Endothelial cell of umbilical vein (primary cell): ENCODE measurements around the gene SERPINB11.

Source experiments
- EZH2 ChIP-seq: IDR thresholded peaks from 2 replicates; pipeline ENCODE4 v1.6.1; 2012; ENCODE audit warnings: borderline replicate concordance, low read depth, mild to moderate bottlenecking, moderate library complexity, low read length, inconsistent platforms; ENCODE audit not compliant: severe bottlenecking
- FOS ChIP-seq: IDR thresholded peaks from 2 replicates; pipeline ENCODE4 v1.6.1; 2011; ENCODE audit warnings: mild to moderate bottlenecking, low read length, moderate library complexity, borderline replicate concordance; ENCODE audit not compliant: insufficient read depth
- JUN ChIP-seq: IDR thresholded peaks from 2 replicates; pipeline ENCODE4 v1.6.1; 2011; ENCODE audit warnings: borderline replicate concordance, low read depth; ENCODE audit not compliant: insufficient read length, insufficient read depth
- MYC ChIP-seq: IDR thresholded peaks from one replicate; pipeline ENCODE4 v1.6.1; 2011; ENCODE audit warnings: mild to moderate bottlenecking, low read depth, low read length
- POLR2A ChIP-seq: IDR thresholded peaks from 2 replicates; pipeline ENCODE4 v1.6.1; 2012; ENCODE audit warnings: low read depth, mild to moderate bottlenecking, control low read depth, low read length
- POLR2AphosphoS5 ChIP-seq: IDR thresholded peaks from 2 replicates; pipeline ENCODE4 v1.6.1; 2012; ENCODE audit warnings: low read depth, mild to moderate bottlenecking, control low read depth, low read length, moderate library complexity; ENCODE audit not compliant: insufficient read depth
- TF ChIP-seq, protein P1 (sequence below), 2 donors: IDR thresholded peaks; 1 replicate in 1 of 2; 2 replicates in 1 of 2; pipeline ENCODE4 v1.5.1; 2011; ENCODE audit warnings: low read length in 2 of 2, mild to moderate bottlenecking in 2 of 2, moderate library complexity in 2 of 2, control low read depth in 1 of 2, inconsistent platforms in 1 of 2, low read depth in 1 of 2; ENCODE audit not compliant: insufficient read depth in 1 of 2; ENCODE audit errors: extremely low read depth in 1 of 2

- TF ChIP-seq, protein P1, sequence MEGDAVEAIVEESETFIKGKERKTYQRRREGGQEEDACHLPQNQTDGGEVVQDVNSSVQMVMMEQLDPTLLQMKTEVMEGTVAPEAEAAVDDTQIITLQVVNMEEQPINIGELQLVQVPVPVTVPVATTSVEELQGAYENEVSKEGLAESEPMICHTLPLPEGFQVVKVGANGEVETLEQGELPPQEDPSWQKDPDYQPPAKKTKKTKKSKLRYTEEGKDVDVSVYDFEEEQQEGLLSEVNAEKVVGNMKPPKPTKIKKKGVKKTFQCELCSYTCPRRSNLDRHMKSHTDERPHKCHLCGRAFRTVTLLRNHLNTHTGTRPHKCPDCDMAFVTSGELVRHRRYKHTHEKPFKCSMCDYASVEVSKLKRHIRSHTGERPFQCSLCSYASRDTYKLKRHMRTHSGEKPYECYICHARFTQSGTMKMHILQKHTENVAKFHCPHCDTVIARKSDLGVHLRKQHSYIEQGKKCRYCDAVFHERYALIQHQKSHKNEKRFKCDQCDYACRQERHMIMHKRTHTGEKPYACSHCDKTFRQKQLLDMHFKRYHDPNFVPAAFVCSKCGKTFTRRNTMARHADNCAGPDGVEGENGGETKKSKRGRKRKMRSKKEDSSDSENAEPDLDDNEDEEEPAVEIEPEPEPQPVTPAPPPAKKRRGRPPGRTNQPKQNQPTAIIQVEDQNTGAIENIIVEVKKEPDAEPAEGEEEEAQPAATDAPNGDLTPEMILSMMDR (IDR thresholded peaks at IDR 0.05; ENCODE audit: extremely low read depth in 1 of 2, insufficient read depth in 1 of 2, low read depth in 1 of 2, low read length in 2 of 2) = no peak
- TF ChIP-seq POLR2A (no peak), MYC (no peak), EZH2 (no peak), FOS (no peak), POLR2AphosphoS5 (no peak), JUN (no peak)
Observed at GRCh38 chr18:63741769-63742168, 39.0 kb downstream of the SERPINB11 start.
